Bronchial epithelial cell (primary cell): Measurements from ENCODE around the gene ABHD11. TPM values are rescaled to one million over a fixed set of nuclear protein-coding genes. Genes with fewer than 3 reads are reported as not detected.

Source experiments
- DNase-seq: peaks from one replicate; pipeline ENCODE4 v3.0.0-alpha.2; 2010; ENCODE audit warnings: low read depth
- FAIRE-seq: peaks from 2 replicates; lab custom pipeline; 2011; peaks lifted over from hg19 to GRCh38; lab: Jason Lieb, UNC
- H3K27me3 ChIP-seq: 2 replicates; pipeline ENCODE4 v1.5.1; 2011; ENCODE audit warnings: low read length; ENCODE audit not compliant: control insufficient read depth, insufficient read depth
- H3K36me3 ChIP-seq: 2 replicates; pipeline ENCODE4 v1.5.1; 2011; ENCODE audit warnings: low read length; ENCODE audit not compliant: control insufficient read depth, insufficient read depth
- H3K4me3 ChIP-seq: 2 replicates; pipeline ENCODE4 v1.5.1; 2011; ENCODE audit warnings: mild to moderate bottlenecking, low read depth, low read length, control low read depth
- CTCF ChIP-seq: IDR thresholded peaks from 2 replicates; pipeline ENCODE4 v1.5.1; 2011; ENCODE audit warnings: mild to moderate bottlenecking, moderate library complexity, low read length, control low read depth, inconsistent platforms; ENCODE audit not compliant: insufficient read depth, severe bottlenecking
- total RNA-seq: library from RNA; depleted of rRNA; stranded (reverse); fragments of >200 nt; gene quantifications from 2 replicates; pipeline ENCODE4 v1.2.1, GENCODE V29; 2014

Gene ABHD11
- total RNA-seq, 1 donor from 2014 or later, result 7.1 TPM

GRCh38 chr7:73768641-73769480 lies 30.3 kb upstream of the ABHD11 start:
- Histone ChIP-seq H3K36me3 (no peaks in the 10 kb centered on the region), H3K4me3 (no peak overlapping the region), H3K27me3 (peaks cover 7% of the 10 kb centered on the region)
- FAIRE-seq (no peak), DNase-seq (no peak)
- TF ChIP-seq CTCF, result no peak

- FAIRE-seq (peak; percentile 80), DNase-seq (no peak)
- no peaks in the 10 kb centered on the region for H3K36me3 ChIP-seq
- no peak for TF ChIP-seq CTCF
- peaks cover 7% of the 10 kb centered on the region for H3K27me3 ChIP-seq
- H3K4me3 ChIP-seq, result no peak overlapping the region
Measured at GRCh38 chr7:73766556-73767229, 28.1 kb upstream of the ABHD11 start.

GRCh38 chr7:73762659-73762999 lies 24.0 kb upstream of the ABHD11 start:
- H3K36me3 ChIP-seq, result no peaks in the 10 kb centered on the region
- no peak for TF ChIP-seq CTCF
- DNase-seq, result no peak
- H3K27me3 ChIP-seq, result no peaks in the 10 kb centered on the region
- FAIRE-seq, result no peak
- H3K4me3 ChIP-seq, result no peak overlapping the region

GRCh38 chr7:73761854-73762658 lies 23.5 kb upstream of the ABHD11 start:
- FAIRE-seq (no peak), DNase-seq (no peak)
- no peak for TF ChIP-seq CTCF
- no peaks in the 10 kb centered on the region for H3K27me3 ChIP-seq
- H3K4me3 ChIP-seq, result no peak overlapping the region
- H3K36me3 ChIP-seq, result no peaks in the 10 kb centered on the region

GRCh38 chr7:73758581-73759138 lies 20.1 kb upstream of the ABHD11 start:
- Histone ChIP-seq H3K36me3 (no peaks in the 10 kb centered on the region), H3K4me3 (no peak overlapping the region), H3K27me3 (no peaks in the 10 kb centered on the region)
- FAIRE-seq, result no peak
- DNase-seq, result no peak
- no peak for TF ChIP-seq CTCF
